Measurements from ENCODE around the gene PTBP3.

Gene PTBP3

GRCh38 chr9:112261133-112261532 lies 72.3 kb downstream of the PTBP3 start:
- Histone ChIP-seq H3K4me3 (ENCODE audit: low read depth in 1 of 2, low read length in 2 of 2) (no peak overlapping the region), H3K36me3 (ENCODE audit: control insufficient read depth in 1 of 2, insufficient read depth in 2 of 2, low read length in 2 of 2) (peaks cover 5 to 7% of the 10 kb centered on the region in 2 donors), H3K27ac (ENCODE audit: low read length) (no peak overlapping the region), H3K4me1 (ENCODE audit: control insufficient read depth in 1 of 2, insufficient read depth in 2 of 2, low read length in 2 of 2) (peaks cover 0 to 9% of the 10 kb centered on the region in 2 donors), H3K9me3 (ENCODE audit: control insufficient read depth in 1 of 2, low read length in 2 of 2) (no peaks in the 10 kb centered on the region), H3K27me3 (ENCODE audit: low read depth, low read length) (no peaks in the 10 kb centered on the region)

- Histone ChIP-seq H3K27me3 (ENCODE audit: low read depth, low read length) (no peaks in the 10 kb centered on the region), H3K4me1 (ENCODE audit: control insufficient read depth in 1 of 2, insufficient read depth in 2 of 2, low read length in 2 of 2) (peaks cover 0 to 4% of the 10 kb centered on the region in 2 donors), H3K4me3 (ENCODE audit: low read depth in 1 of 2, low read length in 2 of 2) (no peak overlapping the region), H3K36me3 (ENCODE audit: control insufficient read depth in 1 of 2, insufficient read depth in 2 of 2, low read length in 2 of 2) (peaks cover 2 to 5% of the 10 kb centered on the region in 2 donors), H3K9me3 (ENCODE audit: control insufficient read depth in 1 of 2, low read length in 2 of 2) (no peaks in the 10 kb centered on the region), H3K27ac (ENCODE audit: low read length) (no peak overlapping the region)
Measured at GRCh38 chr9:112258106-112258505, 75.3 kb downstream of the PTBP3 start.

- H3K4me1 ChIP-seq (ENCODE audit: control insufficient read depth in 1 of 2, insufficient read depth in 2 of 2, low read length in 2 of 2): no peaks in the 10 kb centered on the region
- peaks cover 0 to 11% of the 10 kb centered on the region in 2 donors for H3K36me3 ChIP-seq (ENCODE audit: control insufficient read depth in 1 of 2, insufficient read depth in 2 of 2, low read length in 2 of 2)
- H3K4me3 ChIP-seq (ENCODE audit: low read depth in 1 of 2, low read length in 2 of 2): no peak overlapping the region
- no peaks in the 10 kb centered on the region for H3K27me3 ChIP-seq (ENCODE audit: low read depth, low read length)
- no peaks in the 10 kb centered on the region for H3K9me3 ChIP-seq (ENCODE audit: control insufficient read depth in 1 of 2, low read length in 2 of 2)
- H3K27ac ChIP-seq (ENCODE audit: low read length): no peak overlapping the region
Measured at GRCh38 chr9:112252194-112252593, 81.2 kb downstream of the PTBP3 start.

- no peaks in the 10 kb centered on the region for H3K4me1 ChIP-seq (ENCODE audit: control insufficient read depth in 1 of 2, insufficient read depth in 2 of 2, low read length in 2 of 2)
- no peak overlapping the region for H3K27ac ChIP-seq (ENCODE audit: low read length)
- peaks cover 4 to 11% of the 10 kb centered on the region in 2 donors for H3K36me3 ChIP-seq (ENCODE audit: control insufficient read depth in 1 of 2, insufficient read depth in 2 of 2, low read length in 2 of 2)
- no peak overlapping the region for H3K4me3 ChIP-seq (ENCODE audit: low read depth in 1 of 2, low read length in 2 of 2)
- no peaks in the 10 kb centered on the region for H3K27me3 ChIP-seq (ENCODE audit: low read depth, low read length)
- H3K9me3 ChIP-seq (ENCODE audit: control insufficient read depth in 1 of 2, low read length in 2 of 2): no peaks in the 10 kb centered on the region
Measured at GRCh38 chr9:112249277-112249676, 84.1 kb downstream of the PTBP3 start.

GRCh38 chr9:112248722-112249121 lies 84.7 kb downstream of the PTBP3 start:
- Histone ChIP-seq H3K27ac (ENCODE audit: low read length) (no peak overlapping the region), H3K36me3 (ENCODE audit: control insufficient read depth in 1 of 2, insufficient read depth in 2 of 2, low read length in 2 of 2) (peaks cover 4 to 11% of the 10 kb centered on the region in 2 donors), H3K9me3 (ENCODE audit: control insufficient read depth in 1 of 2, low read length in 2 of 2) (no peaks in the 10 kb centered on the region), H3K4me3 (ENCODE audit: low read depth in 1 of 2, low read length in 2 of 2) (no peak overlapping the region), H3K4me1 (ENCODE audit: control insufficient read depth in 1 of 2, insufficient read depth in 2 of 2, low read length in 2 of 2) (no peaks in the 10 kb centered on the region), H3K27me3 (ENCODE audit: low read depth, low read length) (no peaks in the 10 kb centered on the region)

- H3K27ac ChIP-seq (ENCODE audit: low read length): no peak overlapping the region
- peaks cover 4 to 6% of the 10 kb centered on the region in 2 donors for H3K36me3 ChIP-seq (ENCODE audit: control insufficient read depth in 1 of 2, insufficient read depth in 2 of 2, low read length in 2 of 2)
- H3K27me3 ChIP-seq (ENCODE audit: low read depth, low read length): no peaks in the 10 kb centered on the region
- no peak overlapping the region for H3K4me3 ChIP-seq (ENCODE audit: low read depth in 1 of 2, low read length in 2 of 2)
- H3K4me1 ChIP-seq (ENCODE audit: control insufficient read depth in 1 of 2, insufficient read depth in 2 of 2, low read length in 2 of 2): no peaks in the 10 kb centered on the region
- H3K9me3 ChIP-seq (ENCODE audit: control insufficient read depth in 1 of 2, low read length in 2 of 2): no peaks in the 10 kb centered on the region
Measured at GRCh38 chr9:112247090-112247489, 86.3 kb downstream of the PTBP3 start.

GRCh38 chr9:112245126-112245525 lies 88.3 kb downstream of the PTBP3 start:
- H3K4me3 ChIP-seq (ENCODE audit: low read depth in 1 of 2, low read length in 2 of 2): no peak overlapping the region
- H3K27ac ChIP-seq (ENCODE audit: low read length): no peak overlapping the region
- no peaks in the 10 kb centered on the region for H3K4me1 ChIP-seq (ENCODE audit: control insufficient read depth in 1 of 2, insufficient read depth in 2 of 2, low read length in 2 of 2)
- no peaks in the 10 kb centered on the region for H3K9me3 ChIP-seq (ENCODE audit: control insufficient read depth in 1 of 2, low read length in 2 of 2)
- H3K36me3 ChIP-seq (ENCODE audit: control insufficient read depth in 1 of 2, insufficient read depth in 2 of 2, low read length in 2 of 2): peaks cover 0 to 4% of the 10 kb centered on the region in 2 donors
- no peaks in the 10 kb centered on the region for H3K27me3 ChIP-seq (ENCODE audit: low read depth, low read length)

GRCh38 chr9:112242147-112242804 lies 91.1 kb downstream of the PTBP3 start:
- Histone ChIP-seq H3K9me3 (ENCODE audit: control insufficient read depth in 1 of 2, low read length in 2 of 2) (no peaks in the 10 kb centered on the region), H3K27ac (ENCODE audit: low read length) (no peak overlapping the region), H3K4me1 (ENCODE audit: control insufficient read depth in 1 of 2, insufficient read depth in 2 of 2, low read length in 2 of 2) (no peaks in the 10 kb centered on the region), H3K27me3 (ENCODE audit: low read depth, low read length) (no peaks in the 10 kb centered on the region), H3K4me3 (ENCODE audit: low read depth in 1 of 2, low read length in 2 of 2) (no peak overlapping the region), H3K36me3 (ENCODE audit: control insufficient read depth in 1 of 2, insufficient read depth in 2 of 2, low read length in 2 of 2) (peaks cover 0 to 4% of the 10 kb centered on the region in 2 donors)

GRCh38 chr9:112241491-112241890 lies 91.9 kb downstream of the PTBP3 start:
- no peaks in the 10 kb centered on the region for H3K4me1 ChIP-seq (ENCODE audit: control insufficient read depth in 1 of 2, insufficient read depth in 2 of 2, low read length in 2 of 2)
- H3K36me3 ChIP-seq (ENCODE audit: control insufficient read depth in 1 of 2, insufficient read depth in 2 of 2, low read length in 2 of 2): peaks cover 0 to 4% of the 10 kb centered on the region in 2 donors
- no peak overlapping the region for H3K4me3 ChIP-seq (ENCODE audit: low read depth in 1 of 2, low read length in 2 of 2)
- H3K27ac ChIP-seq (ENCODE audit: low read length): no peak overlapping the region
- no peaks in the 10 kb centered on the region for H3K9me3 ChIP-seq (ENCODE audit: control insufficient read depth in 1 of 2, low read length in 2 of 2)
- no peaks in the 10 kb centered on the region for H3K27me3 ChIP-seq (ENCODE audit: low read depth, low read length)

- no peak overlapping the region for H3K4me3 ChIP-seq (ENCODE audit: low read depth in 1 of 2, low read length in 2 of 2)
- H3K36me3 ChIP-seq (ENCODE audit: control insufficient read depth in 1 of 2, insufficient read depth in 2 of 2, low read length in 2 of 2): no peaks in the 10 kb centered on the region
- H3K9me3 ChIP-seq (ENCODE audit: control insufficient read depth in 1 of 2, low read length in 2 of 2): no peaks in the 10 kb centered on the region
- no peaks in the 10 kb centered on the region for H3K27me3 ChIP-seq (ENCODE audit: low read depth, low read length)
- no peaks in the 10 kb centered on the region for H3K4me1 ChIP-seq (ENCODE audit: control insufficient read depth in 1 of 2, insufficient read depth in 2 of 2, low read length in 2 of 2)
- H3K27ac ChIP-seq (ENCODE audit: low read length): no peak overlapping the region
Measured at GRCh38 chr9:112239708-112240107, 93.7 kb downstream of the PTBP3 start.

- Histone ChIP-seq H3K9me3 (ENCODE audit: control insufficient read depth in 1 of 2, low read length in 2 of 2) (no peaks in the 10 kb centered on the region), H3K36me3 (ENCODE audit: control insufficient read depth in 1 of 2, insufficient read depth in 2 of 2, low read length in 2 of 2) (no peaks in the 10 kb centered on the region), H3K27me3 (ENCODE audit: low read depth, low read length) (no peaks in the 10 kb centered on the region), H3K4me3 (ENCODE audit: low read depth in 1 of 2, low read length in 2 of 2) (no peak overlapping the region), H3K27ac (ENCODE audit: low read length) (no peak overlapping the region), H3K4me1 (ENCODE audit: control insufficient read depth in 1 of 2, insufficient read depth in 2 of 2, low read length in 2 of 2) (no peaks in the 10 kb centered on the region)
Measured at GRCh38 chr9:112239284-112239683, 94.1 kb downstream of the PTBP3 start.

GRCh38 chr9:112234779-112235178 lies 98.6 kb downstream of the PTBP3 start:
- no peak overlapping the region for H3K27ac ChIP-seq (ENCODE audit: low read length)
- H3K4me1 ChIP-seq (ENCODE audit: control insufficient read depth in 1 of 2, insufficient read depth in 2 of 2, low read length in 2 of 2): no peaks in the 10 kb centered on the region
- H3K9me3 ChIP-seq (ENCODE audit: control insufficient read depth in 1 of 2, low read length in 2 of 2): no peaks in the 10 kb centered on the region
- H3K27me3 ChIP-seq (ENCODE audit: low read depth, low read length): no peaks in the 10 kb centered on the region
- peaks cover 4 to 10% of the 10 kb centered on the region in 2 donors for H3K36me3 ChIP-seq (ENCODE audit: control insufficient read depth in 1 of 2, insufficient read depth in 2 of 2, low read length in 2 of 2)
- H3K4me3 ChIP-seq (ENCODE audit: low read depth in 1 of 2, low read length in 2 of 2): no peak overlapping the region

All from muscle layer of duodenum (tissue), 2 donors.